ENCODE results near the gene ZC3H7B.
"Not testable (repeated sequence)": the region's sequence is repeated elsewhere in the genome, so short reads cannot be mapped to it uniquely, and the experiment has no call there.

The ZC3H7B gene, protein sequence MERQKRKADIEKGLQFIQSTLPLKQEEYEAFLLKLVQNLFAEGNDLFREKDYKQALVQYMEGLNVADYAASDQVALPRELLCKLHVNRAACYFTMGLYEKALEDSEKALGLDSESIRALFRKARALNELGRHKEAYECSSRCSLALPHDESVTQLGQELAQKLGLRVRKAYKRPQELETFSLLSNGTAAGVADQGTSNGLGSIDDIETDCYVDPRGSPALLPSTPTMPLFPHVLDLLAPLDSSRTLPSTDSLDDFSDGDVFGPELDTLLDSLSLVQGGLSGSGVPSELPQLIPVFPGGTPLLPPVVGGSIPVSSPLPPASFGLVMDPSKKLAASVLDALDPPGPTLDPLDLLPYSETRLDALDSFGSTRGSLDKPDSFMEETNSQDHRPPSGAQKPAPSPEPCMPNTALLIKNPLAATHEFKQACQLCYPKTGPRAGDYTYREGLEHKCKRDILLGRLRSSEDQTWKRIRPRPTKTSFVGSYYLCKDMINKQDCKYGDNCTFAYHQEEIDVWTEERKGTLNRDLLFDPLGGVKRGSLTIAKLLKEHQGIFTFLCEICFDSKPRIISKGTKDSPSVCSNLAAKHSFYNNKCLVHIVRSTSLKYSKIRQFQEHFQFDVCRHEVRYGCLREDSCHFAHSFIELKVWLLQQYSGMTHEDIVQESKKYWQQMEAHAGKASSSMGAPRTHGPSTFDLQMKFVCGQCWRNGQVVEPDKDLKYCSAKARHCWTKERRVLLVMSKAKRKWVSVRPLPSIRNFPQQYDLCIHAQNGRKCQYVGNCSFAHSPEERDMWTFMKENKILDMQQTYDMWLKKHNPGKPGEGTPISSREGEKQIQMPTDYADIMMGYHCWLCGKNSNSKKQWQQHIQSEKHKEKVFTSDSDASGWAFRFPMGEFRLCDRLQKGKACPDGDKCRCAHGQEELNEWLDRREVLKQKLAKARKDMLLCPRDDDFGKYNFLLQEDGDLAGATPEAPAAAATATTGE

DNA sequence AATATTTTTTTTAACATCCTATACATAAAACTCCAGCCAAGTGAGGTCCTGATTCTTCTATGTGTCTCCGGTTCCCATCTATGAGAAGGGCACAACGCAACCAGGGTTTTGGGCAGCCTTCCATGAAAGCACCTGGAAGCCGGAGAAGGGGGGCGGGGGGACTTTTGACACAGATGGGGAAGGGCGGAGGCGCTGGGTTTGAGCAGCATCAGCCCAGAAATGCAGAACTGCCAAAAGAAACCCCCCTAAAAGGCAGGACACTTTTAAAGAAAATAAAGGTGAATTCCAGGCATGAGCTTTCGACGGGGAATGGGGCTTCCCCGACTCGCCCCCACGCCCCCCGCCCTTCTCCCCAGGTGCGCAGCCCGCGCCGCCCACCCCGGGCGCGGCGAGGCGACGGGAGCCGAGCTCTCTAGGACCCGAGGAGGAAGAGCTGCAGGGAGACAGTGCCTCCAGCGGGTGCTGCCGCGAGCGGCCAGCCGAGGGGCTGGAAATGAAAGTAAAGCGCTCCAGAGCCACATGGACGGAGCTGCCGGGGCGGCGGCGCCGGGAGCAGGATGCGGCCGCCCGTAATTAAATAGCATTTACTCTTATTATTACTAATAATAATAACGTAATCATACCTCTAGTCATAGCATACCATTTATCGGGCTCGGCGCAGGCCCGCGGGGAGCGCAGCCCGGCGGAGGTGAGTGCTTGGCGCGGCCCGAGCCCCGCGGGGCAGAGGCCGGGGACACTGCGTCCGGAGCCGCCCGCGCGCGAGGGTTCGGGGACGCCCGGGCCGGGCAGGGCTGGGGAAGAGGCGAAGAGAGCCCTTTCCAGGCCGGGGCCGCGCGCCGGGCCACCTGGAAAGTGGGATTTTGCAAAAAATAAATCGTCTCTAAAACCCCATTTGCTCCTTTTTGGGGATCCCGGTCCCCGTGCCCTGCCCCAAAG lies at the start of gene ZC3H7B:
Gene ZC3H7B (plus strand): TSS at position 441 of the 936 bp plus-strand sequence. CDS start 19,136 bp downstream, outside the sequence.
- FAIRE-seq, result no peak

DNA sequence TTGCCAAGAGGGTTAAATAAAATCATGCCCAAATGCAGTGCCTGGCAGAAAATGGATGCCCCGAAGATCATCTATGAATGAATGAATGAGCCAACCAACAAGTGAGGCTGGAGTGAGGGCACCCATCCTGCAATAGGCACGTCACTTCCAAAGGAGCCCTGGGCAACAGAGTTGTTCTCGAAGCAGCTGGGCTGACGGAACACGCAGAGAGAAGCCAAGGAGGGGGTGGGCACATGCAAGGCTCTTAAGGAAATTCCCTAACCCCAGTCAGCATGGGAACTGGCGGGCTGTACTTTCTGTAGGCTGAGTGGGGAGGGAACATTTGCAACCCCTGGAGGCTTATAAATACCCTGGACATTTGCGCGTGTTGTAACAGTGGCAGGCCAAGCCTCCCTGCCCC lies 49.0 kb upstream of the ZC3H7B start:
- no peak for FAIRE-seq

DNA sequence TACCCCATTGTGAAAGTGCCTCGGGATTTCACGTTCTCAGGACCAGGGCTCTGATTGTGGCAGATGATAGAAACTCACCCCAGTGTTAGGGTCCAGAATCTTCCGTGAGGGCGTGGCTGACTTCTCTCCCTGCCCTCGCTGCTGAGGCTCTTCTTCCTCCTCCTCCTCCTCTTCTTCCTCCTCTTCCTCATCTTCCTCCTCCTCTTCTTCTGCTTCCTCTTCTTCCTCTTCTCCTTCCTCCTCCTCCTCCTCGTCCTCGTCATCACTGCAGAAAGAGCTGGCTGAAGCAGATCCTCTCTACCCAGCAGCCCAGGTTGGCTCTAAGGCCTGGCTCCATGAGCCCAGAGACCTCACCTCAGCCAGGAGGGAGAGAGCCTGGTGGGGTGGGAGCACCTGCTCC lies 47.1 kb upstream of the ZC3H7B start:
- no peak for FAIRE-seq

DNA sequence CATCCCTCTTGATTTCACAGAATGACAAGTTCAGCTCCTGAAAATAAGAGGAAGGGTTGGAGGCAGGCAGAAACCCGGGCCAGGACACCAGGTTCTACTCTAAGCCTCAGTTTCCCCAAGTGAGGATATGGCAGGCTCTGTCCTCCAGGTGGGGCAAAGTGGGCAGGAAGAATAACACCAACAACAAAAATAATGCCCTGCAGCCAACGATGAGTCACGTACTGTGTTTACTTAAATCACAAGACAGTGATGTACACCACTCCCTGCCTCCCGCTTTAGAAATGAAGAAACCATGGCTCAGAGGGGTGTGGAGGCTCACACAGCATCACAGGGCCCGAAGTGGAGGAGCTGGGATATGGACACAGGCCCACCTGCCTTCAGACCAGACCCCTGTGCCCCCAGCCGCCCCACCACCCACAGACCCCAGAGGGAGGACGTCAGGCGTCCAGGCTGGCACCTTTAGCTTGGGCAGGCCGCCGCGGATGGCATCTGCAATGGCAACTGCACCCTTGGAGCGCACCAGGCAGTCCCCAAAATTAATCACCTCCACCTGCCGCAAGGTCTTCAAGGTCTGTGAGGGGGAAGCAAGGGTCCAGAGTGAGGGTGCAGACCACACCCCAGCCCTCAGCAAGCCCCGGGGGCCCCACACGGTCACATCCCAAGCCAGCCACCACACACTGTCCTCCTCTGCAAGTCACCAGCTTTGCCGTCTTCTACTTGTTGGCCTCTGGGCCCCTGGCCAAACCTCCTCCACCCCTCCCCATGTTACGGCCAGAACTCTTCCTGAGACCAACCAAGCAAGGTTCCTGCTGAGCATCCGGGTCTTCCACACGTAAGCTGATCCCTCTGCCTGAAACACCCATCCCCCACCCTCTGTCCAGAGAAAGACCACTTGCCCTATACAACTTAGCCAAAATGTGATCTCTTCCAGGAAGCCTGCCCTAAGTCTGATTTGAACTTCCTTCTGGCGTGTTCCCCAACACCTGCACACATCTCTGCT lies 44.8 kb upstream of the ZC3H7B start:
- FAIRE-seq, result no peak

DNA sequence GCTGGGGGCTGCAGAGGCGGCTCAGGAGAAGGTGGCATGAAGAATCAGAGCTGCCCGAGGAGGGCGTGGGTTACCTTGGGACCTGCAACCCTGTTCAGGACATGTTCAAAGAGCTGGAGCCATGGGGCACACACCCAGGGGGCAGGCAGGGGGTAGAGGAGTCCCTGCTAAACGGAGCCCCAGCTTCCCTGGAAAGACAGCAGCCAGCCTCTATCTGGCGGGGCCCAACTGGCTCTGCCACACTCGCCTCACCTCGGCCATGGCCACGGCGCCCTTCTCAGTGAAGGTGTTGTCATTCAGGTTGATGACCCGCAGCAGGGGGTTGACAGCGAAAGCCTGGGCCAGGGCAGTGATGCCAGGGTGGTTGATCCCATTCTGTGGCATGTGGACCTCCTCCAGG lies 43.6 kb upstream of the ZC3H7B start:
- FAIRE-seq, result no peak

DNA sequence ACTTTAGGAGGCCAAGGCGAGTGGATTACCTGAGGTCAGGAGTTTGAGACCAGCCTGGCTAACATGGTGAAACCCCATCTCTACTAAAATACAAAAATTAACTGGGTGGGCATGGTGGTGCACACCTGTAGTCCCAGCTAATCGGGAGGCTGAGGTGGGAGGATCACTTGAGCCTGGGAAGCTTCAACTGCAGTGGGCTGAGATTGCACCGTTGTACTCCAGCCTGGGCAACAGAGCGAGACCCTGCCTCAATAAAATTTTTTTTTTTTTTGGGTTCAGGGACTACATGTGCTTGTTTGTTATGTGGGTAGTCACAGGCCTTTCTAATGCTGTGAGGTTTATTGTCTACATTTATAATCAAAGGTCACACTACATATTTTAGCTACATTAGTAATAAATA lies 41.6 kb upstream of the ZC3H7B start:
- not testable (repeated sequence) for FAIRE-seq

DNA sequence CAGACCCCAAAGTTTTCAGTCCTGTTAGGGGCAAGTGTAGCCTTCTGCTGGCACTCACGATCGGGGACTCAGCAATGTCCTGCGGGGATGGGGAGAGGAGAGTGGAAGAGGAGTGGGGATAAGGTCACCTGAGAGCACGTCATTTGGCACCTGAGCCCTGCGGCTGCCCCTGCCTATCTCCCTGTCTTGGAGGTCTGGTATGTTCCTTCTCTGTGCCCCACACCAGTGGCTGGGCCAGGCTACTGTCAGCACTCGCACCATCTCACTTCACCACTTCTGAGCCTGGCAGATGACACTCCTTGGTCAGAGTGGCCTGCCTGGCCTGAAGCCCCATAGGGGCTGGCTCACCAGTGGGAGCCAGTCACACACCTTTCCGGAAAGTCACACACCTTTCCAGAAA lies 40.5 kb upstream of the ZC3H7B start:
- no peak for FAIRE-seq

DNA sequence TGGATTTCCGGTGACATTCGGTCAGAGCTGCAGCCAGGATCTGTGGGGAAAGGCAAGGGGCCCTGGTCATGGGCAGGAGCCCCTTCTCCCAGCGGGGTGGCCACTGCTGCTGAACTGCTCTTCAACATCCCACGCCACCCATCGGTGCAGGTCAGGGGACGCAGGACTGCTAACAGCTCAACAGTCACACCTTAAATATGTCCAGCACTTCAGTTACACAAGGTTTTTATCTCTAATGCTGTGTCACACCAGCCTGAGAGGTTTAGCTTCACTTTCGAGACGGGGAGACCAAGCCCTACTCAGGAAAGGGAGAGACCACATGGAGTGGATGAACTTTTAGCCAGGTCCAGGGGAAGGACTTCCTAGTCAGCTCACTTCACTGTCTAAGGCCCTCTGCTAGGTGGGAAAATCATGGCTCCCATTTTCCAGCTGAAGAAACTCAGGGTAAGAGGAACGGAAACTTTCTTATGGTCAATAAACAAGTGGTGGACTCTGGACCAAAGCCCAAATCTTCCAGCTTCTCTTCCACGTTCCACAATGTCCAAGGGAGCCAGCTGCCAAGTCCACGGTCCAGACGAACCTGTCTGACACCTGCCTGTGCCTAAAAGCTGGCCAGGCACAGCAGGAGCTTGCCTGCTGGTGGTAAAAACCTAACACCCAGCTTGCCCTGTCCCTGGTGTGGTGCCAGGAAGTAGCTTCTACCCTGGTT lies 39.6 kb upstream of the ZC3H7B start:
- FAIRE-seq, result no peak

DNA sequence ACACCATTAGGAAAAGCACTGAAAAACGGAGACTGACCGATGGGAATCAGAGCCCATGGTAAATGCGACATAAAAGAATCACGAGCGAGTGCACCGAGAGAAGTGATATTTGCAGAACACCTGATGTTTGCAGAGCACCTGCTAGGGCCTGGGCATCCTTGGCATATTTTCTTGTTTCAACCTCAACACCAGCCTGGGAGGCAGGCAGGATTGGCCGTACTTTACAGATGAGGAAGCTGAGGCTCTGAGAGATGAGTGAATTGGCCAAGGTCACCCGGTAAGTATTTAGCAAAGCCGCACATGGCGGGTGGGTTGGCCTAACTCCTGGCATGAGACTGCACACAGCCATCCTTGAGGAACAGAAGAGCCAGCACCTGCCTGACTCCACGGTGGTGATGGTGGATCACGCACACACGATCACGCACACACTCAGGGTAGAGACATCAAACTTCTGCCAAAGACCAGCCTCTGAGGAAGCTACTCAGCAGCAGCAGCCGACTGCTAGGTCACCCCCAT lies 39.0 kb upstream of the ZC3H7B start:
- FAIRE-seq, result no peak

DNA sequence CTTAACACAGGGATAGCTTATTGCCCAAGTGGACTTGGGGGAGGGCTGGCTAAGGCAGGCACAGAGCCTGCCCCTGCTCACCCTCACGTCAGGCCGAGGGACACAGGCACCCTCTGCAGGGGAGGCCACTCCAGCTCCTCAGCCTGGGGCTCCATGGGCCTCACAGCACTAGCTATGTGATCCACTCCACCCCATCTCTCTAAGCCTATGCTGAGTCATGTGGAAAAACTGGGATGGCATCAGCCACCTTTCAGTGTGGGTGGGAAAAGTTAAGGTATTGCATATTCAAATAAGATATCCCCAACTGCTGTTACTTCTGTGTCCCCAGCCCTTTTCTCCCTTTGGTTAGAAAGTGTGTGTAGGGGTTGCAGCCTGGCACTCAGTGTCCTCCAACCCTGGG lies 37.6 kb upstream of the ZC3H7B start:
- FAIRE-seq, result no peak

DNA sequence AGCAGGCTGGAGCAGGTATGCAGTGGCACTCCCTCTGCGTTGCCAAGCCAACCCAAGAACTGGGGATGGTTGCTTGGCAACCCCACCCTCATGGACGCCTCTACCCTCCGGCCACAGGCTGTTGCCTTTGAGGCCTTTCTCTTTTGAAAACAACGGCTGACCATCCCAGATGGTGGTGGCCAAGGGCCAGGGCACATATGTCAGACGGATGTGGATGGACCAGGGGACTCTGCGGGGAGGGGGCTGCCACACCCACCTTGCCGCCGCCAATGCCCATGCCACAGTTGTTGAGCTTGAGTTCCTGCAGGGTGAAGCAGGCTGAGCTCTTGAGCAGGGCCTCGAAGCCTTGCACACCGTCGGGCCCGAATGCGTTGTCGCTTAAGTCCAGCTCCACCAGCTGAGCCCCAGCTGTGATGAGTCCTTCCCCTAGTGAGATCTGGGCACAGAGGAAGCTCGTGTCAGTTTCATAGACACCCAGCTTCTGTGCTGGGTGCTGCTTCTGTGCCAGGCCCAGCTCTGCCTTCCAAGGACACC lies 36.9 kb upstream of the ZC3H7B start:
- no peak for FAIRE-seq

DNA sequence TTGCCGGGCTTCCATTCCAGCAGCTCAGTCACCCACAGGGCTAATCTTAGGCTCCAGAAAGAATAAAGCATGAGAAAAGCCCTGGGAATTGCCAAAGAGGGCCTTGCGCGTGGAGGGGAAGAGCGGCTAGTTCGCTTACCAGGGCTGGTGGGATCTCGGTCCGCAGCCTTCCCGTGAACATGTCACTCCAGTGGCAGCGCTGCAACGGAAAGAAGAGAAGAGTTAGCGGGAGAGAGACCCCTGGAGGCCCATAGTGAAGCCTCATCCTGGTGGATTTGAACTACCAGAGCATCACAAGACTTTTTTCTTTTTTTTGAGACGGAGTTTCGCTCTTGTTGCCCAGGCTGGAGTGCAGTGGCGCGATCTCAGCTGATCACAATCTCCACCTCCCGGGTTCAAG lies 33.4 kb upstream of the ZC3H7B start:
- FAIRE-seq, result no peak

DNA sequence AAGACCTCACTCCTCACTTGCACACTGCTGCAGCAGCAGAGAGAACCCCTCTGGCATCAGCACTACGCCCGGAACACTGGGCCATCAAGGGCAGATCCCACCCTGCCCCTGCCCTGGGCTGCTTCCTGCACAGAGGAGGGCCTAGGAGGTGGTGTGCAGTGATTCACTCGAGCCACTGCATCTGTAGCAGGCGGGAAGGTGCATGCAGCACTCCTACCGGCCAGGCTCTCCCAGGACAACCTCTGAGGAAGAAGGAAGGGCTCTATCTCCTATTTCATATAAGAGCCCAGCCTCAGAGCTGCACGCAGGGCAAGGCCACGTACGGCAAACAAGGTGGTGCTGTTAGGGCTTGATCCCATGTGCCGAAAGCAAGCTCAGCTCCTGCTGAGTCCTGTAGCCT lies 29.5 kb upstream of the ZC3H7B start:
- FAIRE-seq, result no peak

DNA sequence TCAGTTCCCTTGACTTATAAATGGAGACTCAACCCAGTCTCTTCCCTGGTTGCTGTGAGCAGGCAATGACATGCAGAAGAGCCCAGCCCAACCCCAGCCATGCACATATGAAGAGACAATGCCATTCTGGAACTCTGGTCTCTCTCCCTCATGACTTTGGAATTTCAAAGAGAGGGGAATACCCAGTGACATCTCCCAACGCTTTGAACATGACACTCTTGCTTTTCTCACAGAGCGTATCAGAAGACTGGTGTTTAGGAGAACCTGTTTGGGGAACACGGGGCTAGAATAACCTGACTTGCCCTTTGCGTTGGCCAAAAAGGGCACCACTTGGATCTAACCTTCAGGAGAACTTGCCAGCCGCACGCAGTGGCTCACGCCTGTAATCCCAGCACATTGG lies 28.2 kb upstream of the ZC3H7B start:
- no peak for FAIRE-seq

DNA sequence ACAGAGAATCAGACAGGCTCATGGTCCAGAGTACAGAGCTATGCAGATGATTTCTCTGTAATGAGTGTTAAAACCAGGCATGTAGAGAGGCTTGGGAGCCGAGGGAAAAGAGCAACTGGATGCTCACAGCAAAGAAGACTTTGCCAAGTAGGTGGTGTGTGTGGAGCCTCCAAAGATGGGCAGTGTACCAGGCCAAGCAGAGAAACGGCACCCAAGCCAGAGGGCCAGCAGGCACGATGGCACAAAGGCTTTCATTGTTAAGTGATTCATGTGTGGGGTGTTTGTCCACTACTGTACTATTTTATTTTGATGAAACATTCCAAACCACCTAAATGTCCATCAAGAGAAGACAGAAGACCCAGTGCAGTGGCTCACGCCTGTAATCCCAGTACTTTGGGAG lies 26.5 kb upstream of the ZC3H7B start:
- no peak for FAIRE-seq

DNA sequence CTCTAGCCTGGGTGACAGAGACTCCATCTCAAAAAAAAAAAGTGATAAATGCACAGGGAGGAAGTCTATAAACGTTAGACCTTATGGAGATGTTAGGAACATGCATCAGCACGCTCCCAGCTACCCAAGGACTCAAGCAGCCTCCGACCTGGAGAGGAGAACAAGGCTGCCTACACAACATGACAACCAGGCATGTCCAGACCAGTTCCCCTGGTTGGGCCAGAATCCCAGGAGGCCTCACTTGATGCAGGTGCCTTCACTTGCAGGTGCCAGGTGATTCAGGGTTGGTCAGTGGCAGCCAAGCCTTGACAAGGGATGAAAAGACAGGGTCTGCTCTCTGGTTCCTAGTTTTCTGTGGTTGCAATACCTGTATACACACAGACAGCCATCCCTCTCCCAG lies 21.3 kb upstream of the ZC3H7B start:
- FAIRE-seq, result no peak

DNA sequence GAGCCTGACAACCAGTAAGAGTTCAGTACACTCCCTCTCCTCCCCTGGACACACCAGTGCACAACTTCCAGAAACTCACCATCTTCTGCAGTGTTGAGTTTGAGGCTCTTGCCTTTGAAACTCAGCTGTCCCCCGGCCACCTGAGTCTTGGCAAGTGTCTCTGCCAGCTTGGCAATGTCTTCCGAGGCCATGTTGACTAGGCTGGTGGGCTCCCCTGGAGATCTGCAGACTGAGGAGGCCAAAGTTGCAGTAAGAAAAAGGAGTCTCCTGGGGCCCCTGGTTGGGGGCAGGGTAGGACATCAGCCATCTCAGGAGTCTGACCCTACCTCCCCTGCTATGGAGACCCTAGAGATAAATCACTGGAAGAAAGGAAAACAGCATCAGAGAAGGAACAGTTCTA lies 20.5 kb upstream of the ZC3H7B start:
- FAIRE-seq, result no peak

DNA sequence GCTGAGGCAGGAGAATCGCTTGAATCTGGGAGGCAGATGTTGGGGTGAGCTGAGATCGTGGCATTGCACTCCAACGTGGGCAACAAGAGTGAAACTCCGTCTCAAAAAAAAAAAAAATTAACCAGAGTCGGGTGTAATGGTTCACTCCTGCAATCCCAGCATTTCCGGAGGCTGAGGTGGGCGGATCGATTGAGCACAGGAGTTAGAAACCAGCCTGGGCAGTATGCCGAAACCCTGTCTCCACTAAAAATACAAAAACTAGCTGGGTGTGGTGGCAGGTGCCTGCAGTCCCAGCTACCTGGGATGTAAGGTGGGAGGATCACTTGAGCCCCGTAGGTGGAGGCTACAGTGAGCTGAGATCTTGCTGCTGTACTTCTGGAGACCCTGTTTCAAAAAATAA lies 16.9 kb upstream of the ZC3H7B start:
- no peak for FAIRE-seq

DNA sequence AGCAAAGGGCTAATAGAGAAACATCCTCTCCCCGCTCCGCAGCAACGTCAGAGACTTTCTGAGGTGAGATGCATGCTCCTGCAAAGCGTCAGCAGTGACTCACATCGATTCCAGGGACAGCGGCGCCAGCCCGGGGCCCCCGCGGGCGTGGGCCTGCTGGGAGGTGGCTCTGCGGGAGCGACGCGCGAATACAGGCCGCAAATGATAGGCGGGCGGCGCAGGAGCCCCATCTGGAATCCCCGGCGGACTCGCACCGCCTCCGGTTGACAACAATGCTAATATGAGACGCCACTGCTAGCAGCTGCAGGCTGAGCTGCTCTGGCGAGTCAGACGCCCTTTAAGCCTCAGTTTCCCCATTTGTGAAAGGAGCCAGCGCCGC lies 15.9 kb upstream of the ZC3H7B start:
- FAIRE-seq, result no peak
